Smooth muscle cell (in vitro differentiated cells): ENCODE data around the gene RAB33B. TPM values are rescaled to one million over a fixed set of nuclear protein-coding genes. Genes with fewer than 3 reads are reported as not detected.

Experiments used
- DNase-seq: peaks from one replicate; lab custom pipeline; 2025; ENCODE audit not compliant: unreplicated experiment; lab: John Stamatoyannopoulos, UW
- H2AFZ ChIP-seq: fragments of 200-600 bp; sonication (generic); 2 replicates; pipeline ENCODE4 v1.6.0; 2016; ENCODE audit warnings: antibody characterized with exemption, low read depth, mild to moderate bottlenecking
- H3F3A ChIP-seq: fragments of 200-600 bp; sonication (generic); 2 replicates; pipeline ENCODE4 v1.6.0; 2017; ENCODE audit warnings: antibody characterized with exemption, low read depth
- H3K27ac ChIP-seq: fragments of 200-600 bp; sonication (generic); 2 replicates; pipeline ENCODE4 v1.5.1; 2016; ENCODE audit warnings: low read depth, mild to moderate bottlenecking
- H3K27me3 ChIP-seq: fragments of 200-600 bp; sonication (generic); 2 replicates; pipeline ENCODE4 v1.6.1; 2016; ENCODE audit warnings: low read depth, mild to moderate bottlenecking
- H3K36me3 ChIP-seq: fragments of 200-600 bp; sonication (generic); 2 replicates; pipeline ENCODE4 v1.5.1; 2016; ENCODE audit warnings: low read depth
- H3K4me1 ChIP-seq: fragments of 200-600 bp; sonication (generic); 2 replicates; pipeline ENCODE4 v1.5.1; 2016; ENCODE audit warnings: low read depth
- H3K4me2 ChIP-seq: fragments of 200-600 bp; sonication (generic); 2 replicates; pipeline ENCODE4 v1.6.0; 2016; ENCODE audit warnings: mild to moderate bottlenecking
- H3K4me3 ChIP-seq: fragments of 200-600 bp; sonication (generic); 2 replicates; pipeline ENCODE4 v1.5.1; 2016; ENCODE audit warnings: mild to moderate bottlenecking
- H3K79me2 ChIP-seq: fragments of 200-600 bp; sonication (generic); 2 replicates; pipeline ENCODE4 v1.6.0; 2016; ENCODE audit warnings: low read depth, mild to moderate bottlenecking
- H3K9ac ChIP-seq: fragments of 200-600 bp; sonication (generic); 2 replicates; pipeline ENCODE4 v1.6.0; 2016; ENCODE audit warnings: low read depth
- H3K9me3 ChIP-seq: fragments of 200-600 bp; sonication (generic); replicated peaks from 2 replicates; pipeline ENCODE4 v1.5.1; 2016; ENCODE audit warnings: low read depth
- H4K20me1 ChIP-seq: fragments of 200-600 bp; sonication (generic); 2 replicates; pipeline ENCODE4 v1.6.0; 2016; ENCODE audit warnings: low read depth
- WGBS: methylation state at CpG from one replicate; pipeline ENCODE4 v1.1.7; 2016; ENCODE audit warnings: low lambda C conversion rate; 5-methylcytosine and 5-hydroxymethylcytosine counted together
- polyA plus RNA-seq: library from polyadenylated mRNA; unstranded; fragments of >200 nt; fragmentation: Nextera tagmentation; extraction: Ambion mirVana; gene quantifications from 2 replicates; pipeline ENCODE4 v1.2.1, GENCODE V29; 2016
- total RNA-seq: library from RNA; depleted of rRNA; stranded (reverse); fragments of >200 nt; gene quantifications from 2 replicates; pipeline ENCODE4 v1.2.3, GENCODE V29; 2014
- TF ChIP-seq, protein P1 (sequence below): fragments of 200-600 bp; sonication (generic); IDR thresholded peaks from 2 replicates; pipeline ENCODE4 v1.5.1; 2017; ENCODE audit warnings: borderline replicate concordance, mild to moderate bottlenecking, antibody characterized with exemption; ENCODE audit not compliant: insufficient read depth, poor library complexity, severe bottlenecking

Gene RAB33B
- total and polyA plus RNA-seq, 2 experiments from 2014 or later = 6.3 to 15.8 TPM

DNA sequence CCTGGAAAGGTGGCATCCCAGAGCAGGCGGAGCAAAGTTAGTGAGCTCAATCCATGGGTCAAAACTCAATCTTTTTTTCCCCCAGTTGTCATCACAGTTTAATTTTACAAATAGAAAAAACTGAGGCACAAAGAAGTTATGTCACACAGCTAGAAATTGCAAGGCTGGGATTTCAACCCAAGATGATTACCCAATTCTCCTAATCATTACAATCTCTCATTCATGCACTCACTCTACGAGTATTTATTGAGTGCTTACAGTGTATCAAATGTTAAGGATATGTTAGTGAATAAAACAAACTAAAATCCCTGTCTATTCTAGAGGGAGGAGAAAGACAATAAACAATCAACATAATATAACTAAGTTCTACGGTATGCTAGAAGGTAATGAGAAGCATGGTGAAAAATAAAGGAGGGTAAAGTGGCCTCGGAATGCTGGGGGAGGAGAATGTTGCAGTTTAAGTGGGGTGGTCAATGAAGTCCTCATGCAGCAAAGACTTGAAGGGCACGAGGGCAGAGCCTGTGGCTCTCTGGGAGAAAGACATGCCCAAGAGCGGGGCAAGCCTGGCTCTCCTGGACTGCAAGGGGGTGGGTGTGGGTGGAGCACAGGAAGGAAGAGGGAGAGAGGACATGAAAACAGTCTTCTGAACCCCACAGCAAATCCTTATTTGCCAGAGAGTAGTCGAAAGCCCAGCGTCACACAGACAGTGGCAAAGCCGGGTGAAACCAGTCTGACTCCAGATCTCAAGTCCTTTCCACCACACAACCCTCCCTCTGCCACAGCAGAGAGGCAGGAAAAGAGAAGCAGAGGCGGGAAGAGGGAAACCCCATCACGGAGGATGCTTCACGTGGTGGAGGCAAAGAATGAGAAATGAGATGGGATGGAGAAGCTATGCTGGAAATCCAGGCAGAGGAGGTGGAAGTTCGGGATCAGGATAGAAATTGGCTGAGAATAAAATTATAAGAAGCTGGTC lies 48.3 kb downstream of the RAB33B start:
- WGBS = 77% methylated on average over 13 of the region's 13 CpGs
- Histone ChIP-seq H3K27me3 (no peaks in the 10 kb centered on the region), H3K36me3 (peaks cover 2% of the 10 kb centered on the region), H3F3A (no peaks in the 10 kb centered on the region), H3K79me2 (no peaks in the 10 kb centered on the region), H3K27ac (no peak overlapping the region), H3K9ac (no peak overlapping the region), H3K4me3 (no peak overlapping the region), H3K9me3 (no peaks in the 10 kb centered on the region), H3K4me2 (no peak overlapping the region), H3K4me1 (no peaks in the 10 kb centered on the region), H4K20me1 (no peaks in the 10 kb centered on the region), H2AFZ (no peak overlapping the region)
- no peak for DNase-seq
- TF ChIP-seq, protein P1, sequence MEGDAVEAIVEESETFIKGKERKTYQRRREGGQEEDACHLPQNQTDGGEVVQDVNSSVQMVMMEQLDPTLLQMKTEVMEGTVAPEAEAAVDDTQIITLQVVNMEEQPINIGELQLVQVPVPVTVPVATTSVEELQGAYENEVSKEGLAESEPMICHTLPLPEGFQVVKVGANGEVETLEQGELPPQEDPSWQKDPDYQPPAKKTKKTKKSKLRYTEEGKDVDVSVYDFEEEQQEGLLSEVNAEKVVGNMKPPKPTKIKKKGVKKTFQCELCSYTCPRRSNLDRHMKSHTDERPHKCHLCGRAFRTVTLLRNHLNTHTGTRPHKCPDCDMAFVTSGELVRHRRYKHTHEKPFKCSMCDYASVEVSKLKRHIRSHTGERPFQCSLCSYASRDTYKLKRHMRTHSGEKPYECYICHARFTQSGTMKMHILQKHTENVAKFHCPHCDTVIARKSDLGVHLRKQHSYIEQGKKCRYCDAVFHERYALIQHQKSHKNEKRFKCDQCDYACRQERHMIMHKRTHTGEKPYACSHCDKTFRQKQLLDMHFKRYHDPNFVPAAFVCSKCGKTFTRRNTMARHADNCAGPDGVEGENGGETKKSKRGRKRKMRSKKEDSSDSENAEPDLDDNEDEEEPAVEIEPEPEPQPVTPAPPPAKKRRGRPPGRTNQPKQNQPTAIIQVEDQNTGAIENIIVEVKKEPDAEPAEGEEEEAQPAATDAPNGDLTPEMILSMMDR = no peak

DNA sequence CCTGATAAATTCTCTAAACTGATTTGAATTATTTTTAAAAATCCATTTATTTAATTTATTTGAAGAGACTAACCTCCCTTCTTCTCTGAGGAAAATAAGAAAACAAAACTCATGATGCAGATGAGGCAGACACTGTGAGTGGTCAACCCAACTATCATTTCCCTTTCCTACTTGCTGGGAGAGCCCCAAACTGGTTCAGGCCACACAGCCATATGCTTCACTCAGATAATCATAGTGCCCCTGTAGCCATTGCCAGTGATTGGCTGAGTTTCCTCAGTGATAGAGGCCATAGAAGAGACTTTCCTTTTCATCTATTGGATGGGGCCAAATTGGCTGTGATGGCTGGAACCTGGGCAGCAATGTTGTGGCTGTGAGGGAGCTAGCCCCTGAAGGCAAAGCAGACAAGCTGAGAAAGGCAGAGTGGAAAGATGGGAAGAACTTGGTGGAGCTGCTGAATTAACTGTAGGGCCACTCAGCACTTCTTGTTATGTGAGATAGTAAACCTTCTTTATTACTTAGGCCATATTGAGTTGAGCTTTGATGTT lies 49.8 kb downstream of the RAB33B start:
- Histone ChIP-seq H3K9me3 (no peaks in the 10 kb centered on the region), H3K4me1 (no peaks in the 10 kb centered on the region), H2AFZ (no peak overlapping the region), H4K20me1 (no peaks in the 10 kb centered on the region), H3K27me3 (no peaks in the 10 kb centered on the region), H3K79me2 (no peaks in the 10 kb centered on the region), H3K9ac (no peak overlapping the region), H3F3A (no peaks in the 10 kb centered on the region), H3K36me3 (peaks cover 4% of the 10 kb centered on the region), H3K4me2 (no peak overlapping the region), H3K27ac (no peak overlapping the region), H3K4me3 (no peak overlapping the region)
- TF ChIP-seq, protein P1 = no peak
- DNase-seq = no peak

DNA sequence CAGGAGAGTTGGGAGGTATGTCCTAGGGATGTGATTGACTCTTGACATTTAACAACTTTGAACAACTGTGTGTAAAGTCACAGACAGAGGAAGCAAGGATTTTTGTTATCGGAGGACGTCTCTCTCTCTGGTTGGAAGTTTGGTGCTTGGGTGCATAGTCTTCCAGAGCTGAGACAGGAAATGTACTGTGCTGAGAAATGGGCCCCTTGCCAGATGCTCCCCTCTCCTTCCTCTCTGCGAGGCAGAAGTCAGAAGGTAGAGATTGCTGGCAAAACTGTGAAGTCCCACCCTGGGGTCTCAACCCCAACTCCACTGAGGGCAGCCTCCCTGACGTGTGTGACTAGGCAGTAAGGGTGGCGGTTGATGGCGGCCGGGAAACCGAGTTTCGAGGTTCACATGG lies 52.9 kb downstream of the RAB33B start:
- 97% methylated on average over 9 of the region's 9 CpGs for WGBS
- Histone ChIP-seq H3K4me2 (no peak overlapping the region), H3K27me3 (no peaks in the 10 kb centered on the region), H3F3A (no peaks in the 10 kb centered on the region), H3K4me3 (no peak overlapping the region), H2AFZ (no peak overlapping the region), H4K20me1 (no peaks in the 10 kb centered on the region), H3K79me2 (no peaks in the 10 kb centered on the region), H3K27ac (no peak overlapping the region), H3K36me3 (peaks cover 14% of the 10 kb centered on the region), H3K4me1 (no peaks in the 10 kb centered on the region), H3K9me3 (no peaks in the 10 kb centered on the region), H3K9ac (no peak overlapping the region)
- DNase-seq = no peak
- TF ChIP-seq, protein P1 = no peak
